A673 (cell line): ENCODE results near the gene HSFX1. TPM values are rescaled to one million over a fixed set of nuclear protein-coding genes. Genes with fewer than 3 reads are reported as not detected.
"Not testable (repeated sequence)": the region's sequence is repeated elsewhere in the genome, so short reads cannot be mapped to it uniquely, and the experiment has no call there.

Source experiments
- Bru-seq: library from RNA; stranded (reverse); fragments of 400-500 nt; gene quantifications from one replicate; lab custom pipeline; 2021; lab: Mats Ljungman, UMichigan
- BruChase-seq, 2 experiments: library from RNA; stranded (reverse); fragments of 400-500 nt; gene quantifications; one replicate each; lab custom pipeline; 2021; lab: Mats Ljungman, UMichigan
- BruUV-seq: library from RNA; stranded (reverse); fragments of 400-500 nt; replicated peaks from 2 replicates; lab custom pipeline; 2021; lab: Mats Ljungman, UMichigan
- CTCF ChIA-PET: fragments of 300-600 bp; sonication (Branson Sonifier 250); formaldehyde crosslinking; loops from one replicate; lab custom pipeline; 2022; ENCODE audit warnings: antibody characterized with exemption; lab: Charles Lee
- POLR2A ChIA-PET: fragments of 300-600 bp; sonication (Branson Sonifier 250); formaldehyde crosslinking; loops from one replicate; lab custom pipeline; 2022; ENCODE audit warnings: antibody characterized with exemption; ENCODE audit not compliant: low non-redundant PET; lab: Charles Lee
- DNase-seq: peaks from one replicate; pipeline ENCODE4 v3.0.0-alpha.2; 2015; ENCODE audit warnings: low spot score
- H3K27ac ChIP-seq: fragments of 200-600 bp; sonication (generic); 2 replicates; pipeline ENCODE4 v1.5.1; 2016; ENCODE audit warnings: mixed run types, low read depth, mild to moderate bottlenecking, mixed read lengths, antibody characterized with exemption, low read length; ENCODE audit not compliant: poor library complexity, severe bottlenecking
- H3K27me3 ChIP-seq: fragments of 200-600 bp; sonication (generic); replicated peaks from 2 replicates; pipeline ENCODE4 v1.6.1; 2017; ENCODE audit warnings: mixed run types, low read depth, mild to moderate bottlenecking, mixed read lengths, antibody characterized with exemption, low read length; ENCODE audit not compliant: insufficient read depth, poor library complexity
- H3K36me3 ChIP-seq: fragments of 200-600 bp; sonication (generic); 2 replicates; pipeline ENCODE4 v1.6.1; 2016; ENCODE audit warnings: mixed run types, mild to moderate bottlenecking, mixed read lengths, antibody characterized with exemption, low read length; ENCODE audit not compliant: insufficient read depth, poor library complexity, severe bottlenecking
- H3K4me1 ChIP-seq: fragments of 200-600 bp; sonication (generic); 2 replicates; pipeline ENCODE4 v1.6.1; 2017; ENCODE audit warnings: mixed run types, mild to moderate bottlenecking, mixed read lengths, antibody characterized with exemption, low read length; ENCODE audit not compliant: insufficient read depth, poor library complexity, severe bottlenecking
- H3K4me3 ChIP-seq: fragments of 200-600 bp; sonication (generic); 2 replicates; pipeline ENCODE4 v1.5.1; 2016; ENCODE audit warnings: low read depth, mixed run types, mild to moderate bottlenecking, mixed read lengths, low read length; ENCODE audit not compliant: poor library complexity, severe bottlenecking
- H3K9me3 ChIP-seq: fragments of 200-600 bp; sonication (generic); 2 replicates; pipeline ENCODE4 v1.6.1; 2016; ENCODE audit warnings: mixed run types, low read depth, mild to moderate bottlenecking, mixed read lengths, antibody characterized with exemption, low read length; ENCODE audit not compliant: poor library complexity, severe bottlenecking
- intact Hi-C: fragments of 100-400 bp; cut with micrococcal nuclease; formaldehyde crosslinking; loops from one replicate; pipeline ENCODE4 v1.10.0; 2022; ENCODE audit not compliant: unreplicated experiment
- long read RNA-seq: library from polyadenylated mRNA; stranded (forward); transcript quantifications from one replicate; pipeline ENCODE4 v2.0.0, GENCODE V29; 2022
- total RNA-seq: library from RNA; stranded (reverse); gene quantifications from 2 replicates; pipeline ENCODE4 v1.2.3, GENCODE V29; 2021

Gene HSFX1, protein sequence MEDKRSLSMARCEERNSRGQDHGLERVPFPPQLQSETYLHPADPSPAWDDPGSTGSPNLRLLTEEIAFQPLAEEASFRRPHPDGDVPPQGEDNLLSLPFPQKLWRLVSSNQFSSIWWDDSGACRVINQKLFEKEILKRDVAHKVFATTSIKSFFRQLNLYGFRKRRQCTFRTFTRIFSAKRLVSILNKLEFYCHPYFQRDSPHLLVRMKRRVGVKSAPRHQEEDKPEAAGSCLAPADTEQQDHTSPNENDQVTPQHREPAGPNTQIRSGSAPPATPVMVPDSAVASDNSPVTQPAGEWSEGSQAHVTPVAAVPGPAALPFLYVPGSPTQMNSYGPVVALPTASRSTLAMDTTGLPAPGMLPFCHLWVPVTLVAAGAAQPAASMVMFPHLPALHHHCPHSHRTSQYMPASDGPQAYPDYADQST
- 1.2 and 1.4 TPM in 2 replicates for total RNA-seq
- not detected for Bru-seq, nascent RNA
- BruChase-seq, experiment 1, labeled RNA remaining after a 2-hour chase, result percentile 28 among the genes with signal in this experiment
- BruChase-seq, experiment 2, labeled RNA remaining after a 6-hour chase, result percentile 31 among the genes with signal in this experiment
- long read RNA-seq, partial matches to known transcripts, result 0 of 1 reads
- long read RNA-seq, other reads (novel, unspliced or antisense), result 1 of 1 reads

GRCh38 chrX:149773768-149774167, at the start of gene HSFX1:
HSFX1 (plus strand) TSS chrX:149774068; CDS start chrX:149774682, 614 bp downstream.
- DNase-seq, H3K4me3 ChIP-seq, H3K27ac ChIP-seq, H3K9me3 ChIP-seq, H3K4me1 ChIP-seq, CTCF ChIA-PET, BruUV-seq, POLR2A ChIA-PET, H3K36me3 ChIP-seq, H3K27me3 ChIP-seq, intact Hi-C loops: not testable (repeated sequence)

DNA sequence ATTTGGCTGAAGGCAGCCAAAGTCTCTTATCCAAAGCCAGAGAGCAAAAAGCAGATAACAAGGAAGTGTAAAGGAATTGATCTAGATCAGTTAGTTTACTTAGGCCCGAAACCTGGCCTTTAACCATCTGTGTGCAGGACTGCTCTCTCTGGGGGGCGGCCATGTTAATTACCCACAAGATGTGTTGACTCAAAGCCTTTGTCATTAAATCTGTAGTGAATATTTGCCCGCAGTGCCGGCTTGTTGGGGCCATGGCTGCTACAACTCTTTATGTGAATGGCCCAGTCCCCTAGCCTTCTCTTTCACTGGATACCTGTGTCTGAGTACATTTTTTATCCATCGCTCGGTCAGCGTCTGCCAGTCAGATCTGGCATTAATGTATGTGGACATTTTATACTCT, 46.6 kb upstream of the HSFX1 start:
- H3K4me1 ChIP-seq, BruUV-seq, H3K36me3 ChIP-seq, CTCF ChIA-PET, intact Hi-C loops, H3K27me3 ChIP-seq, DNase-seq, H3K4me3 ChIP-seq, POLR2A ChIA-PET, H3K27ac ChIP-seq, H3K9me3 ChIP-seq: not testable (repeated sequence)

DNA sequence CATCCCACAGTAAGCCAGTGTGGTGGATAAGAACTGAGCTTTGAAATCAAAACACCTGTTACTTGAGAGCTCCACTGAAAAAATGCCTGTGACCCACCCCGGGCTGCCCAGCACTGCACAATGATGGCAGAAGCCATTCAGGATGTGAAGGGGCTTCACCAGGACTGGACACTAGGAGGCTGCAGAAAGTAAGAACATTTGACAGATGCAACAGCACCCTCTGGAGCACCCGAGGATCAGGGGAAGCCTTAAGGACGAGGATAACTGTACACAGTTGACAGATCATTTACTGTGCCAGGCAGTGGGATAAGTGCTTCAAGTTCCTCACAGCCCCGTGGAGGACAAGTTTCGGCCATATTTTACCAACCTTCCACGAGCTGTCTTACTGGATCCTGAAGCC, 31.6 kb upstream of the HSFX1 start:
- not testable (repeated sequence) for H3K27me3 ChIP-seq

DNA sequence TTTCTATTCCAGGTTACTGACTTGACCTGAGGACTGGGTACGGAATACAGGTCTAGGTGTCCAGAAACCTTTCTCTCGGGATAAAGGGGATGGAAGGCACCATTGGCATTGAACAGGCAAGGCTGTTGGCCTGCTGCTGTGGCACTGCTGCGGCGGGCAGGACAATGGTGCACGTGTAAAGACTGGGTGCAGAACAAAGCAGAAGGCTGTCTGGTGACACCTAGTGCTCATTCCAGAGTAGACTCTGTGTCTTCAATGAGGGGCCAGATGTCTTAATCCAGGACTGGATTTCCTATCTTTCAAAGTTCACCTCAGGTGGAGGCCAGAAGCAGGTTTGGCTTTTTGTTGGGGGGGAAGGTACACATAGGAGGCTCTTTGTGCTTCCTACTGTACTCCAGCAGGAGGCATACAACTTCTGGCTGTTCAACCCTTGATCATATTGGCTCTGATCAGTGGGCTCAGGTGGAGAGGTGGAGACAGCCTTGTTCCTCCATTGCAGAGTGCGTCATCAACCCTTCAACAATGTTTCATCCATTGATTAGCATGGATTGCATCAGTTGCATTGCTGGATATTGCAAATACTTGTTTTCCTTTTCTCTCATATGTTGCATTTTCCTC, 27.4 kb upstream of the HSFX1 start:
- H3K9me3 ChIP-seq, H3K4me3 ChIP-seq, DNase-seq, CTCF ChIA-PET, BruUV-seq, H3K36me3 ChIP-seq, H3K27ac ChIP-seq, POLR2A ChIA-PET, intact Hi-C loops, H3K4me1 ChIP-seq, H3K27me3 ChIP-seq: not testable (repeated sequence)

More for the DNA sequence above, 31.6 kb upstream of the HSFX1 start:
- H3K9me3 ChIP-seq, H3K4me1 ChIP-seq, intact Hi-C loops, H3K27ac ChIP-seq, DNase-seq, CTCF ChIA-PET, H3K36me3 ChIP-seq, POLR2A ChIA-PET, BruUV-seq, H3K4me3 ChIP-seq: not testable (repeated sequence)
